Astrocyte (in vitro differentiated cells and primary cell): ENCODE data around the gene SLC6A13. TPM values are rescaled to one million over a fixed set of nuclear protein-coding genes. Genes with fewer than 3 reads are reported as not detected.
"Not testable (repeated sequence)": the region's sequence is repeated elsewhere in the genome, so short reads cannot be mapped to it uniquely, and the experiment has no call there.

Source experiments
- DNase-seq: peaks from one replicate; pipeline ENCODE4 v3.0.0-alpha.2; 2010; ENCODE audit warnings: low read depth
- FAIRE-seq: peaks from 2 replicates; lab custom pipeline; 2011; peaks lifted over from hg19 to GRCh38; lab: Jason Lieb, UNC
- H2AFZ ChIP-seq: 2 replicates; pipeline ENCODE4 v1.6.0; 2012; ENCODE audit warnings: low read depth, low read length, inconsistent platforms
- H3K27ac ChIP-seq: 2 replicates; pipeline ENCODE4 v1.5.1; 2011; ENCODE audit warnings: low read depth, low read length, inconsistent platforms
- H3K27me3 ChIP-seq: 2 replicates; pipeline ENCODE4 v1.6.0; 2011; ENCODE audit warnings: low read length, inconsistent platforms; ENCODE audit not compliant: insufficient read depth
- H3K36me3 ChIP-seq: 2 replicates; pipeline ENCODE4 v1.5.1; 2011; ENCODE audit warnings: low read length, inconsistent platforms; ENCODE audit not compliant: insufficient read depth
- H3K4me1 ChIP-seq: 2 replicates; pipeline ENCODE4 v1.5.1; 2011; ENCODE audit warnings: low read length, inconsistent platforms; ENCODE audit not compliant: insufficient read depth
- H3K4me2 ChIP-seq: 2 replicates; pipeline ENCODE4 v1.6.0; 2012; ENCODE audit warnings: low read length, inconsistent platforms
- H3K4me3 ChIP-seq: 2 replicates; pipeline ENCODE4 v1.5.1; 2011; ENCODE audit warnings: low read depth, mild to moderate bottlenecking, low read length, inconsistent platforms; ENCODE audit not compliant: insufficient read depth
- H3K79me2 ChIP-seq: 2 replicates; pipeline ENCODE4 v1.6.0; 2012; ENCODE audit warnings: mild to moderate bottlenecking, low read length, inconsistent platforms; ENCODE audit not compliant: insufficient read depth
- H3K9ac ChIP-seq: 2 replicates; pipeline ENCODE4 v1.6.0; 2012; ENCODE audit warnings: mild to moderate bottlenecking, low read length, inconsistent platforms
- H3K9me3 ChIP-seq: 2 replicates; pipeline ENCODE4 v1.5.1; 2012; ENCODE audit warnings: low read depth, mild to moderate bottlenecking, low read length, inconsistent platforms; ENCODE audit not compliant: insufficient read depth
- H4K20me1 ChIP-seq: 2 replicates; pipeline ENCODE4 v1.6.0; 2012; ENCODE audit warnings: low read length, inconsistent platforms; ENCODE audit not compliant: insufficient read depth
- H3K27ac Mint-ChIP-seq: one replicate; pipeline ENCODE4 v1.8.0; 2021; ENCODE audit warnings: mild to moderate bottlenecking, mixed read lengths; ENCODE audit not compliant: unreplicated experiment
- H3K27me3 Mint-ChIP-seq: one replicate; pipeline ENCODE4 v1.8.0; 2021; ENCODE audit warnings: low read depth, mixed read lengths; ENCODE audit not compliant: unreplicated experiment
- H3K36me3 Mint-ChIP-seq: one replicate; pipeline ENCODE4 v1.8.0; 2021; ENCODE audit warnings: low read depth, mixed read lengths; ENCODE audit not compliant: unreplicated experiment
- H3K4me1 Mint-ChIP-seq: one replicate; pipeline ENCODE4 v1.8.0; 2021; ENCODE audit warnings: low read depth, mixed read lengths; ENCODE audit not compliant: unreplicated experiment
- H3K4me3 Mint-ChIP-seq: one replicate; pipeline ENCODE4 v1.8.0; 2021; ENCODE audit warnings: mild to moderate bottlenecking, moderate library complexity, mixed read lengths; ENCODE audit not compliant: unreplicated experiment
- H3K9me3 Mint-ChIP-seq: one replicate; pipeline ENCODE4 v1.8.0; 2021; ENCODE audit warnings: mild to moderate bottlenecking, mixed read lengths; ENCODE audit not compliant: unreplicated experiment
- EZH2 ChIP-seq: IDR thresholded peaks from 2 replicates; pipeline ENCODE4 v1.6.1; 2012; ENCODE audit warnings: mild to moderate bottlenecking, low read length, inconsistent platforms; ENCODE audit not compliant: insufficient read depth
- total RNA-seq: library from RNA; stranded (reverse); gene quantifications from 2 replicates; pipeline ENCODE4 v1.2.1, GENCODE V29; 2021
- TF ChIP-seq, protein P1 (sequence below): IDR thresholded peaks from 2 replicates; pipeline ENCODE4 v1.5.1; 2011; ENCODE audit warnings: low read depth, mild to moderate bottlenecking, inconsistent platforms, low read length, moderate library complexity; ENCODE audit not compliant: insufficient read depth

Gene SLC6A13
- total RNA-seq, 1 donor from 2014 or later, result 2.6 TPM

DNA sequence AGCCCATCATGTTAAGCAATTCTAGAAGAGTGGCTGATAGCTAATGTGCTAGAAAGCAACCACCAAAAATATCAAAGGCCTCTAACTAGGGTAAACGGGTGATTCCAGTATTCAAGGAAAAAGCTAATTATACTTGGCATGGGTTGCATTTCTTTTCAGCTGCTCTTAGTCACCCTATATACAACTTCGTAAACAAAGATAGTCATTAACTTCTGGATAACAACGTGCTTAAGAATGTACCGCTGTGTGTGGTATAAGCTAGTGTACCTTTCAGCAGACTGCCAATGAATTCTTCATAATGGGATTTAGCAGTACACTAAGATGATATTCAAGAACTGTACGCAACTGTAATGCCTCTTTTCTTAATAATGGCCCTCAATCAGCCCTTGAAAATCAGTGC lies 42.2 kb upstream of the SLC6A13 start:
- H3K27ac Mint-ChIP-seq, result no peak overlapping the region
- FAIRE-seq, result peak; percentile 20

DNA sequence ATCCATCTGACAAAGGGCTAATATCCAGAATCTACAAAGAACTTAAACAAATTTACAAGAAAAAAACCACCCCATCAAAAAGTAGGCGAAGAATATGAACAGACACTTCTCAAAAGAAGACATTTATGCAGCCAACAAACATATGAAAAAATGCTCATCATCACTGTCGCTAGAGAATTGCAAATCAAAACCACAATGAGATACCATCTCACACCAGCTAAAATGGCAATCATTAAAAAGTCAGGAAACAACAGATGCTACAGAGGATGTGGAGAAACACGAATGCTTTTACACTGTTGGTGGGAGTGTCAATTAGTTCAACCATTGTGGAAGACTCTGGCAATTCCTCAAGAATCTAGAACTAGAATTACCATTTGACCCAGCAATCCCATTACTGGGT lies 40.1 kb upstream of the SLC6A13 start:
- not testable (repeated sequence) for H3K27ac ChIP-seq, H3K9me3 ChIP-seq, H3K9ac ChIP-seq, H3K4me3 ChIP-seq, H3K4me2 ChIP-seq, H3K4me1 Mint-ChIP-seq, DNase-seq, H3K4me1 ChIP-seq, H3K4me3 Mint-ChIP-seq, H2AFZ ChIP-seq, H3K27ac Mint-ChIP-seq, H3K27me3 Mint-ChIP-seq, H3K27me3 ChIP-seq, FAIRE-seq
- peaks cover 64% of the 10 kb centered on the region for H3K36me3 Mint-ChIP-seq
- Histone ChIP-seq H4K20me1 (peaks cover 43% of the 10 kb centered on the region), H3K79me2 (peaks cover 30% of the 10 kb centered on the region), H3K36me3 (peaks cover 18% of the 10 kb centered on the region)
- peaks cover 14% of the 10 kb centered on the region for H3K9me3 Mint-ChIP-seq

More for the DNA sequence above, 42.2 kb upstream of the SLC6A13 start:
- Histone ChIP-seq H3K36me3 (peaks cover 24% of the 10 kb centered on the region), H3K79me2 (peaks cover 23% of the 10 kb centered on the region), H2AFZ (no peak overlapping the region), H4K20me1 (peaks cover 36% of the 10 kb centered on the region), H3K27ac (no peak overlapping the region), H3K4me2 (no peak overlapping the region), H3K4me3 (no peak overlapping the region), H3K9ac (no peak overlapping the region), H3K27me3 (no peaks in the 10 kb centered on the region), H3K9me3 (no peaks in the 10 kb centered on the region), H3K4me1 (no peaks in the 10 kb centered on the region)
- no peak for TF ChIP-seq EZH2
- TF ChIP-seq, protein P1, sequence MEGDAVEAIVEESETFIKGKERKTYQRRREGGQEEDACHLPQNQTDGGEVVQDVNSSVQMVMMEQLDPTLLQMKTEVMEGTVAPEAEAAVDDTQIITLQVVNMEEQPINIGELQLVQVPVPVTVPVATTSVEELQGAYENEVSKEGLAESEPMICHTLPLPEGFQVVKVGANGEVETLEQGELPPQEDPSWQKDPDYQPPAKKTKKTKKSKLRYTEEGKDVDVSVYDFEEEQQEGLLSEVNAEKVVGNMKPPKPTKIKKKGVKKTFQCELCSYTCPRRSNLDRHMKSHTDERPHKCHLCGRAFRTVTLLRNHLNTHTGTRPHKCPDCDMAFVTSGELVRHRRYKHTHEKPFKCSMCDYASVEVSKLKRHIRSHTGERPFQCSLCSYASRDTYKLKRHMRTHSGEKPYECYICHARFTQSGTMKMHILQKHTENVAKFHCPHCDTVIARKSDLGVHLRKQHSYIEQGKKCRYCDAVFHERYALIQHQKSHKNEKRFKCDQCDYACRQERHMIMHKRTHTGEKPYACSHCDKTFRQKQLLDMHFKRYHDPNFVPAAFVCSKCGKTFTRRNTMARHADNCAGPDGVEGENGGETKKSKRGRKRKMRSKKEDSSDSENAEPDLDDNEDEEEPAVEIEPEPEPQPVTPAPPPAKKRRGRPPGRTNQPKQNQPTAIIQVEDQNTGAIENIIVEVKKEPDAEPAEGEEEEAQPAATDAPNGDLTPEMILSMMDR, result no peak
- Mint-ChIP-seq H3K27me3 (no peaks in the 10 kb centered on the region), H3K4me3 (no peak overlapping the region), H3K4me1 (no peaks in the 10 kb centered on the region), H3K36me3 (peaks cover 49% of the 10 kb centered on the region), H3K9me3 (peaks cover 7% of the 10 kb centered on the region)
- peak; percentile 59 for DNase-seq

DNA sequence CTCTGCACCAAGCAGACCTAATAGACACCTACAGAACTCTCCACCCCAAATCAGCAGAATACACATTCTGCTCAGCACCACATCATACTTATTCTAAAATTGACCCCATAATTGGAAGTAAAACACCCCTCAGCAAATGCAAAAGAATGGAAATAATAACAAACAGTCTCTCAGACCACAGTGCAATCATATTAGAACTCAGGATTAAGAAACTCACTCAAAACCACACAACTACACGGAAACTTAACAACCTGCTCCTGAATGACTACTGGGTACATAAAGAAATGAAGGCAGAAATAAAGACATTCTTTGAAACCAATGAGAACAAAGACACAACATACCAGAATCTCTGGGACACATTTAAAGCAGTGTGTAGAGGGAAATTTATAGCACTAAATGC lies 37.5 kb upstream of the SLC6A13 start:
- H3K9me3 ChIP-seq, H3K4me3 ChIP-seq, H3K27ac ChIP-seq, H3K27me3 ChIP-seq, H2AFZ ChIP-seq, H3K4me1 ChIP-seq, H3K27ac Mint-ChIP-seq, H3K4me3 Mint-ChIP-seq, H3K27me3 Mint-ChIP-seq, FAIRE-seq, H3K4me2 ChIP-seq, H3K4me1 Mint-ChIP-seq, DNase-seq, H3K9ac ChIP-seq: not testable (repeated sequence)
- H4K20me1 ChIP-seq, result peaks cover 36% of the 10 kb centered on the region
- peaks cover 20% of the 10 kb centered on the region for H3K36me3 ChIP-seq
- Mint-ChIP-seq H3K9me3 (peaks cover 14% of the 10 kb centered on the region), H3K36me3 (peaks cover 54% of the 10 kb centered on the region)
- H3K79me2 ChIP-seq, result peaks cover 30% of the 10 kb centered on the region

DNA sequence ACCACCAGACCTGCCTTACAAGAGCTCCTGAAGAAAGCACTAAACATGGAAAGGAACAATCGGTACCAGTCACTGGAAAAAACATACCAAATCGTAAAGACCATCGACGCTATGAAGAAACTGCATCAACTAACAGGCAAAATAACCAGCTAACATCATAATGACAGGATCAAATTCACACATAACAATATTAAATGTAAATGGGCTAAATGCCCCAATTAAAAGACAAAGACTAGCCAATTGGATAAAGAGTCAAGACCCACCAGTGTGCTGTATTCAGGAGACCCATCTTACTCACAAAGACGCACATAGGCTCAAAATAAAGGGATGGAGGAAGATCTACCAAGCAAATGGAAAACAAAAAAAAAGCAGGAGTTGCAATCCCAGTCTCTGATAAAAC lies 36.9 kb upstream of the SLC6A13 start:
- peaks cover 26% of the 10 kb centered on the region for H3K36me3 ChIP-seq
- peaks cover 38% of the 10 kb centered on the region for H4K20me1 ChIP-seq
- not testable (repeated sequence) for H3K27ac ChIP-seq, DNase-seq, H3K27me3 ChIP-seq, FAIRE-seq, H3K4me3 Mint-ChIP-seq, H3K4me1 ChIP-seq, H3K9me3 ChIP-seq, H3K4me3 ChIP-seq, H3K4me1 Mint-ChIP-seq, H3K27me3 Mint-ChIP-seq, H3K4me2 ChIP-seq, H3K9ac ChIP-seq, H3K27ac Mint-ChIP-seq, H2AFZ ChIP-seq
- peaks cover 30% of the 10 kb centered on the region for H3K79me2 ChIP-seq
- Mint-ChIP-seq H3K9me3 (peaks cover 14% of the 10 kb centered on the region), H3K36me3 (peaks cover 57% of the 10 kb centered on the region)

DNA sequence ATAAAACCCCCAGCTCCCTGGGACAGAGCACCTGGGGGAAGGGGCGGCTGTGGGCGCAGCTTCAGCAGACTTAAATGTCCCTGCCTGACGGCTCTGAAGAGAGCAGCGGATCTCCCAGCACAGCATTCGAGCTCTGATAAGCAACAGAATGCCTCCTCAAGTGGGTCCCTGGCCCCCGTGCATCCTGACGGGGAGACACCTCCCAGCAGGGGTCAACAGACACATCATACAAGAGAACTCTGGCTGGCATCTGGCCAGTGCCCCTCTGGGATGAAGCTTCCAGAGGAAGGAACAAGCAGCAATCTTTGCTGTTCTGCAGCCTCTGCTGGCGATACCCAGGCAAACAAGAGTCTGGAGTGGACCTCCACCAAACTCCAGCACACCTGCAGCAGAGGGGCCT lies 35.4 kb upstream of the SLC6A13 start:
- not testable (repeated sequence) for H3K27ac Mint-ChIP-seq, H3K9ac ChIP-seq, H2AFZ ChIP-seq, H3K4me3 ChIP-seq, H3K27me3 Mint-ChIP-seq, H3K27me3 ChIP-seq, DNase-seq, FAIRE-seq, H3K4me2 ChIP-seq, H3K4me3 Mint-ChIP-seq, H3K4me1 ChIP-seq, H3K4me1 Mint-ChIP-seq, H3K27ac ChIP-seq, H3K9me3 ChIP-seq
- Histone ChIP-seq H4K20me1 (peaks cover 35% of the 10 kb centered on the region), H3K79me2 (peaks cover 21% of the 10 kb centered on the region), H3K36me3 (peaks cover 27% of the 10 kb centered on the region)
- H3K9me3 Mint-ChIP-seq, result peaks cover 14% of the 10 kb centered on the region
- peaks cover 54% of the 10 kb centered on the region for H3K36me3 Mint-ChIP-seq
